Right lobe of liver (tissue), 6 donors: Measurements from ENCODE around the gene ZNF598. TPM values are rescaled to one million over a fixed set of nuclear protein-coding genes. Genes with fewer than 3 reads are reported as not detected.
A peak's percentile ranks its signal among the peaks of the same experiment; 100 is the strongest.

ENCODE experiments used
- ATAC-seq, 4 donors: fragments of 200-7000 bp; cut with Tn5 transposase; one replicate each; pipeline ENCODE4 v1.9.1; 2020; ENCODE audit warnings: mild to moderate bottlenecking in 4 of 4, moderate library complexity in 4 of 4
- DNase-seq, 3 donors: peaks; one replicate each; pipeline ENCODE4 v3.0.0-alpha.2; 2020
- H3K27ac ChIP-seq, 3 donors: fragments of 200-600 bp; one replicate each; pipeline ENCODE4 v1.8.0; 2022
- H3K27me3 ChIP-seq, 2 donors: fragments of 200-600 bp; one replicate each; pipeline ENCODE4 v1.8.0; 2022
- H3K36me3 ChIP-seq, 4 donors: fragments of 200-600 bp; sonication (generic) in 1 of 4; one replicate each; pipeline versions ENCODE4 v1.5.1 to v1.8.0; 2017 to 2022; ENCODE audit warnings: control low read depth in 1 of 4
- H3K4me1 ChIP-seq, 4 donors: fragments of 200-600 bp; sonication (generic) in 1 of 4; one replicate each; pipeline versions ENCODE4 v1.5.1 to v1.8.0; 2017 to 2022; ENCODE audit warnings: control low read depth in 1 of 4
- H3K4me3 ChIP-seq, 3 donors: fragments of 200-600 bp; one replicate each; pipeline ENCODE4 v1.8.0; 2022
- H3K9me3 ChIP-seq, 4 donors: fragments of 200-600 bp; sonication (generic) in 1 of 4; one replicate each; pipeline versions ENCODE4 v1.5.1 to v1.8.0; 2017 to 2022; ENCODE audit warnings: control low read depth in 1 of 4
- POLR2A ChIP-seq: fragments of 450-650 bp; IDR thresholded peaks from one replicate; pipeline ENCODE4 v1.6.1; 2017; ENCODE audit warnings: antibody characterized with exemption, mild to moderate bottlenecking
- WGBS: methylation state at CpG from one replicate; pipeline ENCODE4 v1.1.6; 2018; ENCODE audit warnings: low coverage, low lambda C conversion rate; ENCODE audit not compliant: insufficient coverage; ENCODE audit errors: missing lambda C conversion rate; 5-methylcytosine and 5-hydroxymethylcytosine counted together
- intact Hi-C, 2 donors: fragments of 100-400 bp; cut with DNase I; formaldehyde crosslinking; loops; one replicate each; pipeline versions ENCODE4 v1.11.2 to v1.14.1; 2022
- long read RNA-seq: library from polyadenylated mRNA; unstranded; transcript quantifications from one replicate; pipeline ENCODE4 v2.0.0, GENCODE V29; 2019
- total RNA-seq, 6 experiments: library from RNA; depleted of rRNA in 2 of 6; stranded (reverse); fragments of >200 nt in 2 of 6; fragmentation: NEBNext Ultra II Directional in 3 of 6; extraction: Animal tissue kit (Norgen Biotek cat#: 25700) in 3 of 6; gene quantifications; one replicate each; pipeline versions ENCODE4 v1.1.0 to v1.2.4, GENCODE V29; 2016 to 2023
- TF ChIP-seq, protein P1 (sequence below), 4 donors: fragments of 200-600 bp in 3 of 4; fragments of 450-650 bp in 1 of 4; IDR thresholded peaks; one replicate each; pipeline versions ENCODE4 v1.5.1 to v1.8.0; 2016 to 2022; ENCODE audit warnings: antibody characterized with exemption in 4 of 4, mild to moderate bottlenecking in 2 of 4
- donor health status: DM: no; HTN: yes; CAD: no.
- donor health status: DM: no; HTN: no; CAD: no.
- donor health status: DM: no; HTN: no; CAD: no.
- donor health status: DM: no; HTN: yes; CAD: no.
- donor health status: DM: no; HTN: yes; CAD: no.

The ZNF598 gene
- total RNA-seq = 10 to 100 TPM; 21.6 to 46.4 (median 25.0) TPM
- long read RNA-seq, partial matches to known transcripts = 0 of 1 reads
- long read RNA-seq, other reads (novel, unspliced or antisense) = 0 of 1 reads

DNA sequence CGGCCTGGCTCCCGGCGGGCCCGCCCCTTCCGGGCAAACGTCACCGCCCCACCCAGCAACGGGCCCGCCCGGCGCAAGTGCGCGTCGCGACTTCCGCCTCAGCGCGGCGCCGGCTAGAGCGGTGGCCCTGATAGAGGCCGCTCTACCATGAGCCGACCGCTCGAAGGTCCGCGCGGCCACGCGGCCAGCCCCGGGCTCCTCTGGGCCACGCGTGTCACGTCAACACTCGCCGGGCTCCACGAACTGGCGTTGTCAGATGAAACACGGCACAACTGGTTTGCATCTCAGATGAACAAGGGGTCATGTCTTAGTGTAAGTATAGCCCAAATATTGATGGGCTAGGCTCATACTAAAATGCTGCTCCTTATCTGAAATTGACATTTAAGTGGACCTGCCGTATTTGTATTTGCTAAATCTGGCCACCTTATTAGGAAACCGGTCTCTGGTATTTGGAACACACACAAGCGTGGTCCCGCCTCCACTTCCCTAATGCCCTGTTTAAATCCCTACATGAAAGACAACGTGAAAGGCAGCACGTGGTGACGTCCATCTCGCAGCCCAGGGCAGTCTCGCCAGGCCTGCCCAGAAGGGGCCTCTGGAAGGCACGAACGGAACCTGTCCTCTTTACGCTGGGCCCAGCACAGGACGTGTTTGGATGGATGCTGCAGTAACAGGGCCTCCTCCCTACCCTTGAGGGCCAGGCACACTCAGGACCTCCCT, at the start of gene ZNF598:
ZNF598 (minus strand) TSS at position 31 of the 720 bp plus-strand sequence.
- DNase-seq = peak; percentile 85 to 89 (median 88)
- intact Hi-C loops = no loop called here
- peaks cover 0 to 25% (median 12%) of the 10 kb centered on the region in 4 donors for H3K4me1 ChIP-seq

DNA sequence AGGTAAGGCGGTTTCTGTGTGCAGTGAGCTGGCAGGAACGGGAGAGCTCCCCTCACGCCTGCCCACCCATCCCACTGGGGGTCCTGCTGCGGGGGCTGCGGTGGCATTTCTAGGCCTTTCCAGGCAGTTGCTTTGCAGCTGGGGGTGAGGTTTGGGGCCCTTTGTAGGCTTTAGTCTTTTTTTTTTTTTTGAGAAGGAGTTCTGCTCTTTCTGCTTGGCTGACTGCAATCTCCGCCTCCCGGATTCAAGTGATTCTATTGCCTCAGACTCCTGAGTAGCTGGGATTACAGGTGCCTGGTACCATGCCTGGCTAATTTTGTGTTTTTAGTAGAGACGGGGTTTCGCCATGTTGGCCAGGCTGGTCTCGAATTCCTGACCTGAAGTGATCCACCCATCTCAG, 49.3 kb upstream of the ZNF598 start:
- ATAC-seq (no peak), DNase-seq (no peak)
- Histone ChIP-seq H3K27ac (no peak overlapping the region), H3K4me1 (peaks cover 0 to 1% (median 0%) of the 10 kb centered on the region in 4 donors), H3K36me3 (peaks cover 0 to 43% (median 4%) of the 10 kb centered on the region in 4 donors), H3K4me3 (no peak overlapping the region), H3K27me3 (no peaks in the 10 kb centered on the region), H3K9me3 (no peaks in the 10 kb centered on the region)
- WGBS = 100% methylated on average over 3 of the region's 10 CpGs
- intact Hi-C loops = no loop called here
- TF ChIP-seq, protein P1, sequence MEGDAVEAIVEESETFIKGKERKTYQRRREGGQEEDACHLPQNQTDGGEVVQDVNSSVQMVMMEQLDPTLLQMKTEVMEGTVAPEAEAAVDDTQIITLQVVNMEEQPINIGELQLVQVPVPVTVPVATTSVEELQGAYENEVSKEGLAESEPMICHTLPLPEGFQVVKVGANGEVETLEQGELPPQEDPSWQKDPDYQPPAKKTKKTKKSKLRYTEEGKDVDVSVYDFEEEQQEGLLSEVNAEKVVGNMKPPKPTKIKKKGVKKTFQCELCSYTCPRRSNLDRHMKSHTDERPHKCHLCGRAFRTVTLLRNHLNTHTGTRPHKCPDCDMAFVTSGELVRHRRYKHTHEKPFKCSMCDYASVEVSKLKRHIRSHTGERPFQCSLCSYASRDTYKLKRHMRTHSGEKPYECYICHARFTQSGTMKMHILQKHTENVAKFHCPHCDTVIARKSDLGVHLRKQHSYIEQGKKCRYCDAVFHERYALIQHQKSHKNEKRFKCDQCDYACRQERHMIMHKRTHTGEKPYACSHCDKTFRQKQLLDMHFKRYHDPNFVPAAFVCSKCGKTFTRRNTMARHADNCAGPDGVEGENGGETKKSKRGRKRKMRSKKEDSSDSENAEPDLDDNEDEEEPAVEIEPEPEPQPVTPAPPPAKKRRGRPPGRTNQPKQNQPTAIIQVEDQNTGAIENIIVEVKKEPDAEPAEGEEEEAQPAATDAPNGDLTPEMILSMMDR (IDR thresholded peaks at IDR 0.05) = no peak
- no peak for TF ChIP-seq POLR2A

More for the DNA sequence above, at the start of gene ZNF598:
- WGBS = 3% methylated on average over 11 of the region's 52 CpGs
- peak; percentile 86 to 93 (median 90) for ATAC-seq
- no peaks in the 10 kb centered on the region for H3K36me3 ChIP-seq
- TF ChIP-seq POLR2A = peak; percentile 93
- TF ChIP-seq, protein P1 (IDR thresholded peaks at IDR 0.05) = peak in 1 of 4 donors; percentile 22
- H3K4me3 ChIP-seq = peak within 1 kb of the TSS; percentile 95 to 99 (median 95)
- H3K9me3 ChIP-seq = no peaks in the 10 kb centered on the region
- H3K27ac ChIP-seq = peak within 1 kb of the TSS; percentile 78 to 86 (median 80)
- H3K27me3 ChIP-seq = no peaks in the 10 kb centered on the region

DNA sequence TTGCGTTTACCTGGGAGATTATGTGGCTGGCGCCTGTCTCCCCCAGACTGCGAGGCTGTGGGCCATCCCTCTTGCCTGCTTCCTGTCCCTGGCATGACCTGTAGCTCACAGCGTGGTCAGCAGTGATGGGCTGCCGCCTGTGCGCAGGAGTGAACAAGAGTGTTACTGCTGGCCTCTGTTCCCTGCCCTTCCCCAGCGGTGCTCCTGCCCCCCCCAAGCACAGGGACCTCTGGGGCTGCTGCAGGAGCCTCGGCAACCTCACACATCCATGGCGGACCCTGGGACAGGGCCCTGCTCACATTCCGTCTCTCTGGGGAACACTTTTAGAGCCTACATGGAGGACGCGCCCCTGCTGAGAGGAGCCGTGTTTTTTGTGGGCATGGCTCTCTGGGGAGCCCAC, 48.8 kb upstream of the ZNF598 start:
- TF ChIP-seq, protein P1 (IDR thresholded peaks at IDR 0.05) = no peak
- no peak for TF ChIP-seq POLR2A
- no peak for DNase-seq
- no peaks in the 10 kb centered on the region for H3K9me3 ChIP-seq
- WGBS = 88% methylated on average over 4 of the region's 13 CpGs
- H3K36me3 ChIP-seq = peaks cover 0 to 45% (median 4%) of the 10 kb centered on the region in 4 donors
- no peak overlapping the region for H3K4me3 ChIP-seq
- no peak overlapping the region for H3K27ac ChIP-seq
- no peaks in the 10 kb centered on the region for H3K27me3 ChIP-seq
- ATAC-seq = no peak
- intact Hi-C loops = no loop called here
- no peaks in the 10 kb centered on the region for H3K4me1 ChIP-seq

DNA sequence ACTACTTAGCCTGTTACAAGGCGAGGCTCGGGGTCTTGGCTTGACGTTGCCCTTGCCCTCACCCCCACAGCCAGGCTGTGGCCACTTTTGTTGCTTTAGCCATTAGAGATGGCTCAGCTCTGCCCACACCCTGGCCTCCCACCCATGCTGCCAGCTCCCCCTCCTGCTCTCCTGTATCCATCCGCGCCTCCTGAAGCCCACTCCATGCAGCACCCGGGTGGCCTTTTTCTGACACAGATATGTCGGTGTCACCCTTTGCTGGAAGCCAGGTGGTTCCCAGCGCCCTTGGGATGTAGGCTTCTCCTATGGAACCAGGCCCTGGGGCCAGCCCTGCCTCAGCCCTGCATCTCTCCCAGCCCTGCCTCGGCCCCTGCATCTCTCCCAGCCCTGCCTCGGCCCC, 47.8 kb upstream of the ZNF598 start:
- Histone ChIP-seq H3K27ac (no peak overlapping the region), H3K4me3 (no peak overlapping the region), H3K9me3 (no peaks in the 10 kb centered on the region), H3K27me3 (no peaks in the 10 kb centered on the region), H3K4me1 (no peaks in the 10 kb centered on the region), H3K36me3 (peaks cover 0 to 51% (median 5%) of the 10 kb centered on the region in 4 donors)
- DNase-seq (no peak), ATAC-seq (no peak)
- intact Hi-C loops = no loop called here
- 80% methylated on average over 6 of the region's 10 CpGs for WGBS
- TF ChIP-seq POLR2A = no peak
- TF ChIP-seq, protein P1 (IDR thresholded peaks at IDR 0.05) = no peak
